HEK293T (cell line): ENCODE measurements around the gene OPA1.

Experiments used
- CTCF ChIA-PET: fragments of 350-600 bp; formaldehyde crosslinking; extraction: SDS; loops from one replicate; lab custom pipeline; 2021; ENCODE audit warnings: antibody characterized with exemption, inconsistent platforms; lab: Yijun Ruan, JAX
- POLR2A ChIA-PET: fragments of 350-600 bp; formaldehyde crosslinking; extraction: SDS; loops from one replicate; lab custom pipeline; 2020; ENCODE audit warnings: antibody characterized with exemption, inconsistent platforms; lab: Yijun Ruan, JAX
- DNase-seq: peaks from one replicate; pipeline ENCODE4 v3.0.0; 2012; ENCODE audit warnings: mixed read lengths; ENCODE audit errors: extremely low spot score
- ARNT ChIP-seq: fragments of 450-650 bp; IDR thresholded peaks from 2 replicates; pipeline ENCODE4 v1.6.1; 2017; ENCODE audit warnings: mild to moderate bottlenecking
- BHLHE40 ChIP-seq: fragments of 450-650 bp; IDR thresholded peaks from 2 replicates; pipeline ENCODE4 v1.6.1; 2016; ENCODE audit warnings: mild to moderate bottlenecking, moderate library complexity, borderline replicate concordance
- CTBP1 ChIP-seq: fragments of 450-650 bp; IDR thresholded peaks from 2 replicates; pipeline ENCODE4 v1.6.1; 2016; ENCODE audit warnings: borderline replicate concordance
- ELF4 ChIP-seq: fragments of 450-650 bp; IDR thresholded peaks from 2 replicates; pipeline ENCODE4 v1.6.1; 2017; ENCODE audit warnings: antibody characterized with exemption
- FOXA1 ChIP-seq: fragments of 450-650 bp; IDR thresholded peaks from 2 replicates; pipeline ENCODE4 v1.6.1; 2016; ENCODE audit warnings: mild to moderate bottlenecking
- FOXK2 ChIP-seq: fragments of 450-650 bp; IDR thresholded peaks from 2 replicates; pipeline ENCODE4 v1.6.1; 2016; ENCODE audit warnings: mild to moderate bottlenecking
- FOXM1 ChIP-seq: fragments of 450-650 bp; IDR thresholded peaks from 2 replicates; pipeline ENCODE4 v1.6.1; 2017; ENCODE audit warnings: mild to moderate bottlenecking, borderline replicate concordance
- HDGF ChIP-seq: fragments of 450-650 bp; IDR thresholded peaks from 2 replicates; pipeline ENCODE4 v1.6.1; 2017; ENCODE audit warnings: antibody characterized with exemption, borderline replicate concordance
- L3MBTL2 ChIP-seq: fragments of 450-650 bp; conservative IDR thresholded peaks from 2 replicates; pipeline ENCODE4 v1.6.1; 2016; ENCODE audit warnings: mild to moderate bottlenecking
- LEF1 ChIP-seq: fragments of 450-650 bp; IDR thresholded peaks from 2 replicates; pipeline ENCODE4 v1.6.1; 2017; ENCODE audit warnings: mild to moderate bottlenecking, borderline replicate concordance
- NFRKB ChIP-seq: fragments of 450-650 bp; IDR thresholded peaks from 2 replicates; pipeline ENCODE4 v1.6.1; 2016; ENCODE audit warnings: mild to moderate bottlenecking, moderate library complexity
- SP1 ChIP-seq: fragments of 450-650 bp; IDR thresholded peaks from 2 replicates; pipeline ENCODE4 v1.6.1; 2017
- SUZ12 ChIP-seq: fragments of 450-650 bp; IDR thresholded peaks from 2 replicates; pipeline ENCODE4 v1.6.1; 2016; ENCODE audit warnings: mild to moderate bottlenecking
- TARDBP ChIP-seq: fragments of 450-650 bp; IDR thresholded peaks from 2 replicates; pipeline ENCODE4 v1.6.1; 2016
- ZNF384 ChIP-seq: fragments of 450-650 bp; IDR thresholded peaks from 2 replicates; pipeline ENCODE4 v1.6.1; 2016
- TF ChIP-seq, protein P1 (sequence below): fragments of 450-650 bp; IDR thresholded peaks from 2 replicates; pipeline ENCODE4 v1.6.1; 2016

Gene OPA1

DNA sequence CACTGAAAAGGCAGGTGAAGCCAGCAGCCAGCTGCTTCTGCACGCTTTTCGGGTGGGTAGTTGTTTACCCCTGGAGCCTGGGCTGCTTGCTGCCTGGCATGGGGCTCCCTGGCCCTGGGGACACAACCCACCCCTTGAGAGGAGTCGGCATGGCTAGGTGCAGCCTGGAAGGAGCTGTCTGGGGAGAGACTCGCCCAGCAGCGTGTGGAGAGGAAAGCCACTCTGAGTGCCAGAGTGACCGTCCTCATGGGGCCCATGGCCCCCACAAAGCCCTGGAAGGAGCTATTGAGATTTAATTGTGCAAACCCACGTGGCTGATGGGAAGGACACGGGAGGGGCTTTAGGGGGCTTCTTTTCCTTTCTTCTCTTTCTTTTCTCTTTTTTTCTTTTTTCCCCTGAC is 137.5 kb downstream of the OPA1 start:
- TF ChIP-seq LEF1 (no peak), HDGF (no peak), TARDBP (no peak), NFRKB (no peak), ZNF384 (no peak), BHLHE40 (no peak)
- POLR2A ChIA-PET = no interaction called here
- CTCF ChIA-PET = no interaction called here
- no peak for DNase-seq

GRCh38 chr3:193730976-193731375 is 138.0 kb downstream of the OPA1 start:
- ChIA-PET POLR2A (no interaction called here), CTCF (no interaction called here)
- DNase-seq = no peak

DNA sequence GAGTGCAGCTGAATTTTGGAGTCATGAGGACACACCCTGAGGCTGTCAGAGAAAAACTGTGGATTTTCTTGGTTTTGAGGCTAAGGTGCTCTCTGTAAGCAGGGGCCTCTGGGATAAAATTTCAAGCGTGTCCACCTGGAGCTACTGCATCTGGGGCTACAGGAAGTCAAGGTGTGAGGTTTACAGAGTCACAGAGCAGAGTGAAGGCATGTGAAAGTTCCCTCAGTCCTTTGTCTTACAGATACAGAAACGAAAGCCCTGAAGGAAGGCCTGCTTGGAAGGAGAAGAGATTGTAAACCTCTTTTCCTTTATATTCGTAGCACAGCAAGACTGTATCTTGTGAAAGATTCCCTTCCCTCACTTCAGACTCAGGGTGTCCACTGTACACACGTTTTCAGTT is 138.6 kb downstream of the OPA1 start:
- no peak for DNase-seq
- ChIA-PET CTCF (no interaction called here), POLR2A (no interaction called here)
- TF ChIP-seq, protein P1, sequence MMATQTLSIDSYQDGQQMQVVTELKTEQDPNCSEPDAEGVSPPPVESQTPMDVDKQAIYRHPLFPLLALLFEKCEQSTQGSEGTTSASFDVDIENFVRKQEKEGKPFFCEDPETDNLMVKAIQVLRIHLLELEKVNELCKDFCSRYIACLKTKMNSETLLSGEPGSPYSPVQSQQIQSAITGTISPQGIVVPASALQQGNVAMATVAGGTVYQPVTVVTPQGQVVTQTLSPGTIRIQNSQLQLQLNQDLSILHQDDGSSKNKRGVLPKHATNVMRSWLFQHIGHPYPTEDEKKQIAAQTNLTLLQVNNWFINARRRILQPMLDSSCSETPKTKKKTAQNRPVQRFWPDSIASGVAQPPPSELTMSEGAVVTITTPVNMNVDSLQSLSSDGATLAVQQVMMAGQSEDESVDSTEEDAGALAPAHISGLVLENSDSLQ = no peak

More at GRCh38 chr3:193730976-193731375, 138.0 kb downstream of the OPA1 start:
- no peak for TF ChIP-seq FOXM1
- TF ChIP-seq SUZ12 = no peak
- TF ChIP-seq BHLHE40 = no peak
- TF ChIP-seq HDGF = no peak
- TF ChIP-seq SP1 = no peak
- no peak for TF ChIP-seq L3MBTL2
- TF ChIP-seq, protein P1 = no peak
- no peak for TF ChIP-seq CTBP1
- no peak for TF ChIP-seq FOXA1
- no peak for TF ChIP-seq LEF1
- TF ChIP-seq ZNF384 = no peak
- TF ChIP-seq ELF4 = no peak
- no peak for TF ChIP-seq NFRKB
- TF ChIP-seq TARDBP = no peak
- TF ChIP-seq FOXK2 = no peak
- no peak for TF ChIP-seq ARNT

GRCh38 chr3:193732391-193732790 is 139.4 kb downstream of the OPA1 start:
- ChIA-PET POLR2A (no interaction called here), CTCF (no interaction called here)
- no peak for TF ChIP-seq SUZ12
- TF ChIP-seq, protein P1 = no peak
- no peak for TF ChIP-seq FOXK2
- no peak for TF ChIP-seq SP1
- no peak for TF ChIP-seq ELF4
- no peak for TF ChIP-seq NFRKB
- TF ChIP-seq ZNF384 = no peak
- no peak for TF ChIP-seq FOXA1
- no peak for TF ChIP-seq L3MBTL2
- TF ChIP-seq TARDBP = no peak
- DNase-seq = no peak

DNA sequence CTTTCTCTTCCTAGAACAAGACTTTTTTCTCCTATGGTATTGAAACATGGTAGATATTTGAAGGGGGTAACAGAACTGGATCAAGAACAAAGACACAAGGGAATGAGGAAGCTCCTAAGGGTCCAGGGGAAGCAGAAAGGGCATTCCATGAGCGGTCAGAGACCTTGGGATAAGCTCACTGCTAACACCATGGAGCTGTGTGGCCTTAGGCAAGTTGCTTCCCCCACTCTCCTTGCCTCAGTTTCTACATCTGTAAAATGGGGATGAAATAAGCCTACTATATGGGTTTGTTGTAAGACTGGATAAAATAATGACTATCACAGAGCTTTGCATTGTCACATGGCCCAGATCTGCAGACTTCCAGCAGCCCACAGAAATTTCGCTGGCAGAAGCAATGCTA is 139.8 kb downstream of the OPA1 start:
- TF ChIP-seq ELF4 = no peak
- no peak for TF ChIP-seq BHLHE40
- no peak for TF ChIP-seq HDGF
- TF ChIP-seq TARDBP = no peak
- TF ChIP-seq FOXA1 = no peak
- TF ChIP-seq L3MBTL2 = no peak
- TF ChIP-seq NFRKB = no peak
- TF ChIP-seq, protein P1 = no peak
- TF ChIP-seq FOXM1 = no peak
- TF ChIP-seq SP1 = no peak
- no peak for TF ChIP-seq SUZ12
- no peak for TF ChIP-seq ARNT
- no peak for TF ChIP-seq ZNF384
- no peak for TF ChIP-seq LEF1
- TF ChIP-seq CTBP1 = no peak
- no peak for TF ChIP-seq FOXK2
- ChIA-PET POLR2A (no interaction called here), CTCF (no interaction called here)
- no peak for DNase-seq

- TF ChIP-seq ELF4 = no peak
- no peak for TF ChIP-seq NFRKB
- TF ChIP-seq BHLHE40 = no peak
- no peak for TF ChIP-seq HDGF
- no peak for TF ChIP-seq TARDBP
- no peak for TF ChIP-seq ARNT
- no peak for TF ChIP-seq L3MBTL2
- no peak for TF ChIP-seq SP1
- TF ChIP-seq FOXK2 = no peak
- no peak for TF ChIP-seq CTBP1
- no peak for TF ChIP-seq ZNF384
- no peak for TF ChIP-seq FOXM1
These were observed 141.8 kb downstream of the OPA1 start for GRCh38 chr3:193734737-193735366.

More at GRCh38 chr3:193734737-193735366, 141.8 kb downstream of the OPA1 start:
- CTCF ChIA-PET = no interaction called here
- POLR2A ChIA-PET = no interaction called here
- DNase-seq = no peak
